ENCODE results near the gene TTC4.

TTC4 gene

GRCh38 chr1:54750596-54750995 is 34.9 kb downstream of the TTC4 start:
- TF ChIP-seq CTCF (IDR thresholded peaks at IDR 0.05; ENCODE audit: unreplicated experiment in 3 of 3): no peak
- Mint-ChIP-seq H3K4me3 (no peak overlapping the region), H3K27ac (no peak overlapping the region), H3K9me3 (no peaks in the 10 kb centered on the region), H3K4me1 (no peaks in the 10 kb centered on the region), H3K36me3 (ENCODE audit: low read depth) (no peaks in the 10 kb centered on the region), H3K27me3 (ENCODE audit: low read depth) (peaks cover 3% of the 10 kb centered on the region)

- Mint-ChIP-seq H3K27ac (no peak overlapping the region), H3K27me3 (ENCODE audit: low read depth) (peaks cover 3% of the 10 kb centered on the region), H3K36me3 (ENCODE audit: low read depth) (peaks cover 4% of the 10 kb centered on the region), H3K9me3 (no peaks in the 10 kb centered on the region), H3K4me3 (no peak overlapping the region), H3K4me1 (no peaks in the 10 kb centered on the region)
- TF ChIP-seq CTCF (IDR thresholded peaks at IDR 0.05; ENCODE audit: unreplicated experiment in 3 of 3): no peak
Observed at GRCh38 chr1:54751426-54751825, 35.8 kb downstream of the TTC4 start.

GRCh38 chr1:54754045-54754444 is 38.4 kb downstream of the TTC4 start:
- Mint-ChIP-seq H3K4me1 (peaks cover under 1% of the 10 kb centered on the region), H3K36me3 (ENCODE audit: low read depth) (peaks cover 10% of the 10 kb centered on the region), H3K27me3 (ENCODE audit: low read depth) (peaks cover 3% of the 10 kb centered on the region), H3K4me3 (no peak overlapping the region), H3K27ac (no peak overlapping the region), H3K9me3 (no peaks in the 10 kb centered on the region)
- no peak for TF ChIP-seq CTCF (IDR thresholded peaks at IDR 0.05; ENCODE audit: unreplicated experiment in 3 of 3)

- Mint-ChIP-seq H3K9me3 (no peaks in the 10 kb centered on the region), H3K36me3 (ENCODE audit: low read depth) (peaks cover 10% of the 10 kb centered on the region), H3K27ac (no peak overlapping the region), H3K27me3 (ENCODE audit: low read depth) (peaks cover 2% of the 10 kb centered on the region), H3K4me1 (peaks cover 5% of the 10 kb centered on the region), H3K4me3 (no peak overlapping the region)
- no peak for TF ChIP-seq CTCF (IDR thresholded peaks at IDR 0.05; ENCODE audit: unreplicated experiment in 3 of 3)
Observed at GRCh38 chr1:54754486-54755285, 39.0 kb downstream of the TTC4 start.

GRCh38 chr1:54757833-54758232 is 42.2 kb downstream of the TTC4 start:
- no peak for TF ChIP-seq CTCF (IDR thresholded peaks at IDR 0.05; ENCODE audit: unreplicated experiment in 3 of 3)
- Mint-ChIP-seq H3K4me1 (peaks cover 14% of the 10 kb centered on the region), H3K9me3 (no peaks in the 10 kb centered on the region), H3K36me3 (ENCODE audit: low read depth) (peaks cover 10% of the 10 kb centered on the region), H3K4me3 (no peak overlapping the region), H3K27ac (no peak overlapping the region), H3K27me3 (ENCODE audit: low read depth) (no peaks in the 10 kb centered on the region)

Data from nephron (organoid).